ENCODE results near the gene NEIL3.

Gene NEIL3

DNA sequence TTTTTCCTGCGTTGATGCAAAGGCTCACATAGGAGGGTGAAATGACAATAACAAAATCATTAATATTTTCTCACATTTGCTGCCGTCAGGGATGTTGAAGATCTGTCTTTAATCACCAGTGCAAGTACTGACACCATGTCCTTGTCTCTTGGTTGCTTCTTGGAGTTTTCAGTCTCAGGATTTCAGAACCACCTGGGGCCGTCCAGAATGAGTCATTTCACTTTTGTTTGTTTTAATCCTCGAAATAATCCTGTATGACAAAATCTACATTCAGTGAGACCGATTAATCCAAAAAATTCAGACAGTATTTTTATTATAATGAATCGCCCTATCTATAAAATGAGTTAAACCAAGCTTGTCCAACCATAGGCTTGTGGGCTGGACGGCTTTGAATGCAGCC is 47.2 kb downstream of the NEIL3 start:
- H3K36me3 ChIP-seq (ENCODE audit: control insufficient read depth in 1 of 2, insufficient read depth in 2 of 2, low read length in 2 of 2): no peaks in the 10 kb centered on the region

DNA sequence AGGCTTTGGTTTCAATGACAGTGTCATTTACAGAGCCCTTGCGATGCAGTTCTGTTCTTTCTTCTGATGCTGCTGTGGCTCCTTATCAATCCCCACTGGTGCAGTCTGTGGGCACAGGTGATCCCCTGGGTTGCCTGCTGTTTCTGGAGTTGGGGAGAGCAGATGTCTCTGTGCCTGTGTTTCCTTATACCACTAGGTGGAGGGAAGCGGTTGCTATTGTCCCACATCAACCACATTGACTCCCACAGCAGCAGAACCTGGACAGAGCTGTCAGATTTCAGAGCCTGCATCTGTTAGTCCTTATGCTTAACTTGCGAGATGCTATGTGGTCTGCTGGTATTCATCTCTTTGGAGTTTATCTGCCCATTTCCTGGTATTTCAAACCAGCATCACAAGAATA is 57.7 kb downstream of the NEIL3 start:
- Histone ChIP-seq H3K27ac (ENCODE audit: low read depth, low read length) (no peak overlapping the region), H3K9ac (ENCODE audit: low read depth in 1 of 2, low read length in 2 of 2) (no peak overlapping the region), H3K4me1 (ENCODE audit: control insufficient read depth in 1 of 2, insufficient read depth in 2 of 2, low read length in 2 of 2) (no peaks in the 10 kb centered on the region), H3K4me3 (ENCODE audit: low read depth in 1 of 2, low read length in 2 of 2) (no peak overlapping the region), H3K36me3 (ENCODE audit: control insufficient read depth in 1 of 2, insufficient read depth in 2 of 2, low read length in 2 of 2) (no peaks in the 10 kb centered on the region), H3K9me3 (ENCODE audit: control insufficient read depth in 1 of 2, low read length in 2 of 2) (no peaks in the 10 kb centered on the region), H3K27me3 (ENCODE audit: control insufficient read depth in 1 of 2, insufficient read depth in 2 of 2, low read length in 2 of 2) (no peaks in the 10 kb centered on the region)

More for the DNA sequence above, 47.2 kb downstream of the NEIL3 start:
- H3K4me1 ChIP-seq (ENCODE audit: control insufficient read depth in 1 of 2, insufficient read depth in 2 of 2, low read length in 2 of 2): no peaks in the 10 kb centered on the region
- H3K4me3 ChIP-seq (ENCODE audit: low read depth in 1 of 2, low read length in 2 of 2): no peak overlapping the region
- no peak overlapping the region for H3K9ac ChIP-seq (ENCODE audit: low read depth in 1 of 2, low read length in 2 of 2)
- no peaks in the 10 kb centered on the region for H3K9me3 ChIP-seq (ENCODE audit: control insufficient read depth in 1 of 2, low read length in 2 of 2)
- no peaks in the 10 kb centered on the region for H3K27me3 ChIP-seq (ENCODE audit: control insufficient read depth in 1 of 2, insufficient read depth in 2 of 2, low read length in 2 of 2)
- no peak overlapping the region for H3K27ac ChIP-seq (ENCODE audit: low read depth, low read length)

DNA sequence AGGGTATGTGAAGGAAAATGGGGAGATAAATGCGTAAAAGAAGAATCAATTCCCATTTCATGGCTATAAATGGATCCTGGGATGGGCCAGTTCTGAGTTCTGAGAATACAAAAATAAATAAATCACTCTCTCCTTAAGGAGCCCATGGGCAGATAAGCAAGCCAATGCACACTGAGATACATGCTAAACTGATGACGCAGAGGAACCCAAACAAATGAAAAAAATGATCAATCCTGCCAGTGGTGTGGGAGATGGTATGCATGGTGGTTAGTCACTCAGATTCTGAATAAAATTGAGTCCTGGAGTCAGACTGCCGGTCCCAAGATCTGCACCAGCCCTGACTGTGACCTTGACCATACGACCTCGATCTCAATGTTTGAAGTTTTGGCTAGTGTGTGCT is 59.7 kb downstream of the NEIL3 start:
- Histone ChIP-seq H3K4me3 (ENCODE audit: low read depth in 1 of 2, low read length in 2 of 2) (no peak overlapping the region), H3K27ac (ENCODE audit: low read depth, low read length) (no peak overlapping the region), H3K9me3 (ENCODE audit: control insufficient read depth in 1 of 2, low read length in 2 of 2) (no peaks in the 10 kb centered on the region), H3K4me1 (ENCODE audit: control insufficient read depth in 1 of 2, insufficient read depth in 2 of 2, low read length in 2 of 2) (no peaks in the 10 kb centered on the region), H3K9ac (ENCODE audit: low read depth in 1 of 2, low read length in 2 of 2) (no peak overlapping the region), H3K27me3 (ENCODE audit: control insufficient read depth in 1 of 2, insufficient read depth in 2 of 2, low read length in 2 of 2) (no peaks in the 10 kb centered on the region), H3K36me3 (ENCODE audit: control insufficient read depth in 1 of 2, insufficient read depth in 2 of 2, low read length in 2 of 2) (no peaks in the 10 kb centered on the region)

DNA sequence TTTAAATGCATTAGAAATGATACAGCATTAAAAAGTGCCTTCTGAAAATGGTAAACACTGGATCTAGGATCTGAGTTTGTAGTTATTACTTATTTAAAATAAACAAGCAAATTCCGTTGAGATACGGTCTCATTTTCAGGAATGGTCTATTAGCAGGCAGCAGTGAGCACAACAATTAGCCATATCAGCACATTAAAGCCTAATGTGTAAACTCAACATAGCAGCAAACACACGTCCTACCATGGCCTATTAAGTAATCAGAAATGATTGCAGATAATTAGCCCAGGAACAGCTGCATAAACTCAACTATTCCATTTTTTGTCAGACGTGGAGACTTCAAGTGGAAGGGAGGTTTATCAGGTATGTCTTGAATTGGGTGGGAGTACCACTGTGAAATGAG is 61.8 kb downstream of the NEIL3 start:
- H3K36me3 ChIP-seq (ENCODE audit: control insufficient read depth in 1 of 2, insufficient read depth in 2 of 2, low read length in 2 of 2): no peaks in the 10 kb centered on the region
- no peaks in the 10 kb centered on the region for H3K9me3 ChIP-seq (ENCODE audit: control insufficient read depth in 1 of 2, low read length in 2 of 2)
- H3K9ac ChIP-seq (ENCODE audit: low read depth in 1 of 2, low read length in 2 of 2): no peak overlapping the region
- no peaks in the 10 kb centered on the region for H3K27me3 ChIP-seq (ENCODE audit: control insufficient read depth in 1 of 2, insufficient read depth in 2 of 2, low read length in 2 of 2)
- H3K4me3 ChIP-seq (ENCODE audit: low read depth in 1 of 2, low read length in 2 of 2): no peak overlapping the region
- no peak overlapping the region for H3K27ac ChIP-seq (ENCODE audit: low read depth, low read length)
- no peaks in the 10 kb centered on the region for H3K4me1 ChIP-seq (ENCODE audit: control insufficient read depth in 1 of 2, insufficient read depth in 2 of 2, low read length in 2 of 2)

DNA sequence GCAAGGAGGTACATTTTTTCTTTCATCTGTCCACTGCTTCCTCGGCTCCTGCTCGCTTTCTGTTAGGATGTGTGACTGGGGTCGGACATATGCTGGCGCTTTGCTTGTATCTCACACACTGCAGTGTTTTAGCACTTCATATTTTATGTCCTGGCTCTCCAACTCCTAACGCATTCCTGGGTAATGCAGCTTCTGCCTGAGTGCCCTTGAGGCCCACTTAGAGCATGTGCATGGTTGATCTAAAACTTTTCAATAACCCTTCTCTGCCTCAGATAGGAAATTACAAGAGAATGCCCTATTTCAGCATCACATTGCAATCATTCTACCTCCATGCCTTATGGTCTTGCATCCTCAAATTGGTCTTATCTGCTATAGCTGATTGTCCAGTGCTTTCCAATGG is 65.3 kb downstream of the NEIL3 start:
- Histone ChIP-seq H3K27ac (ENCODE audit: low read depth, low read length) (no peak overlapping the region), H3K4me3 (ENCODE audit: low read depth in 1 of 2, low read length in 2 of 2) (no peak overlapping the region), H3K27me3 (ENCODE audit: control insufficient read depth in 1 of 2, insufficient read depth in 2 of 2, low read length in 2 of 2) (no peaks in the 10 kb centered on the region), H3K36me3 (ENCODE audit: control insufficient read depth in 1 of 2, insufficient read depth in 2 of 2, low read length in 2 of 2) (no peaks in the 10 kb centered on the region), H3K4me1 (ENCODE audit: control insufficient read depth in 1 of 2, insufficient read depth in 2 of 2, low read length in 2 of 2) (no peaks in the 10 kb centered on the region), H3K9me3 (ENCODE audit: control insufficient read depth in 1 of 2, low read length in 2 of 2) (no peaks in the 10 kb centered on the region), H3K9ac (ENCODE audit: low read depth in 1 of 2, low read length in 2 of 2) (no peak overlapping the region)

DNA sequence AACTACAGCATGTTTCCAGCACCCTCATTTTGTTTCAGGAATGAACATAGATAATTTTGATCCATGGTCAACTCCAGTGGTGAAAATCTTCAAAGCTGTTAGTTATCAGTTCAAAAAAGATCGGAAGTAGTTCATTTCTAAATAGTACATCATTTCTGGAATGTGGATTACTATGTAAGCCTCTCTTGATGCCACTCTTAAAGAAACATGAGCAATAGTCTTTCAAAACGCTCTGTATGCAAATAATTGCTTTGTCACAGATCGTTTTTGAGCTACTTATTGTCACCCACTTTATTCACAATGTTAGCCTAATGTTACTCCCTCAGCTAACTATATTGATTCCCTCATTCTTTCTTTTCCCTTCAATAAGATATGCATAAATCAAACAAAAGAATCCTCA is 65.7 kb downstream of the NEIL3 start:
- Histone ChIP-seq H3K27ac (ENCODE audit: low read depth, low read length) (no peak overlapping the region), H3K27me3 (ENCODE audit: control insufficient read depth in 1 of 2, insufficient read depth in 2 of 2, low read length in 2 of 2) (no peaks in the 10 kb centered on the region), H3K36me3 (ENCODE audit: control insufficient read depth in 1 of 2, insufficient read depth in 2 of 2, low read length in 2 of 2) (no peaks in the 10 kb centered on the region), H3K4me1 (ENCODE audit: control insufficient read depth in 1 of 2, insufficient read depth in 2 of 2, low read length in 2 of 2) (no peaks in the 10 kb centered on the region), H3K9ac (ENCODE audit: low read depth in 1 of 2, low read length in 2 of 2) (no peak overlapping the region), H3K9me3 (ENCODE audit: control insufficient read depth in 1 of 2, low read length in 2 of 2) (no peaks in the 10 kb centered on the region), H3K4me3 (ENCODE audit: low read depth in 1 of 2, low read length in 2 of 2) (no peak overlapping the region)

DNA sequence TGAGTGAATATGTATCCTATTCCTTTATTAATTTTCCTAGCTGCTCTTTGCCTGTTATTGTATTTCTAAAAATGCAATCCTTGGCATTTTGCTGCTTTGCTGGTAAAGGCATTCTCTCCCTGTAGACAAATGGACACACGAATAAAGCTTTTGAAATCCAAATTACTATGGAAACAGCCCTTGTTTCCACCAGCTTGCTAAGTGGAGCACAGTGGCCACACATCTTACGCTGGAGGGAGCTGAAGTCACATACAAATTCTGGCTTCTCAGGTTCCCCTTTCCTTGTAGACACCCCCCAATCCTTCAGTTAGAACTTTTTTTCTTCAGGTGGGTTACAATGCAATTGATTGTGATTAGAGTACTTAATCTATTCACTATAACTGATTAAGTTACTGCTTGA is 66.3 kb downstream of the NEIL3 start:
- H3K4me1 ChIP-seq (ENCODE audit: control insufficient read depth in 1 of 2, insufficient read depth in 2 of 2, low read length in 2 of 2): no peaks in the 10 kb centered on the region
- H3K4me3 ChIP-seq (ENCODE audit: low read depth in 1 of 2, low read length in 2 of 2): no peak overlapping the region
- H3K36me3 ChIP-seq (ENCODE audit: control insufficient read depth in 1 of 2, insufficient read depth in 2 of 2, low read length in 2 of 2): no peaks in the 10 kb centered on the region
- no peak overlapping the region for H3K27ac ChIP-seq (ENCODE audit: low read depth, low read length)
- no peaks in the 10 kb centered on the region for H3K27me3 ChIP-seq (ENCODE audit: control insufficient read depth in 1 of 2, insufficient read depth in 2 of 2, low read length in 2 of 2)
- no peaks in the 10 kb centered on the region for H3K9me3 ChIP-seq (ENCODE audit: control insufficient read depth in 1 of 2, low read length in 2 of 2)
- no peak overlapping the region for H3K9ac ChIP-seq (ENCODE audit: low read depth in 1 of 2, low read length in 2 of 2)

DNA sequence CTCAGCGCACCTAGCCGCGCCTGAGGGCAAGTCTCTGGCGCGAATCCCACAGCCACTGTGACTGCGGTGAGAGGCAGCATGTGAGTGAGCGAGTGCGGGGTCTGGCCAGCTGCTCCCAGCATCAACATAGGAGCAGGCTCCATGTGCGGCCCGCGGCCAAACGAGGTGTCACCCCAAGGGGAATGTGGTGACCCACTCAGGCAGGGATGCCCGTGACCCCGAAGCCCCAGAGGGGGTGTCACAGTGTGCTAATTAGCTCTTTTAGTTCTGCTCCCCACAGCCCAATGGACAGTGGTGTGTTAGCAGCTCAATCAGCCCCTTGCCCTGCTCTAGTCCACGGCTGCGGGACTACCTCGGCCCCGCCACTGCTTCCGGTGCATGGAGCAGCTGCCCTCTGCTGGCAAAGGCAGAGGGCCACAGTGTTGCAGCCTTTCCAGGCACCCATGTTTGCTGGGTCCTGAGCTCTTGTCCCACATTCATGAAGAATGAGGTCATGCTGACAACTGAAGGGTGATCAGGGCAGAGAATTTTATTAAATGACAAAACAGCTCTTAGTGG is 71.1 kb downstream of the NEIL3 start:
- no peak overlapping the region for H3K9ac ChIP-seq (ENCODE audit: low read depth in 1 of 2, low read length in 2 of 2)
- H3K4me1 ChIP-seq (ENCODE audit: control insufficient read depth in 1 of 2, insufficient read depth in 2 of 2, low read length in 2 of 2): no peaks in the 10 kb centered on the region
- H3K27me3 ChIP-seq (ENCODE audit: control insufficient read depth in 1 of 2, insufficient read depth in 2 of 2, low read length in 2 of 2): peaks cover 0 to 2% of the 10 kb centered on the region in 2 donors
- H3K9me3 ChIP-seq (ENCODE audit: control insufficient read depth in 1 of 2, low read length in 2 of 2): no peaks in the 10 kb centered on the region
- H3K27ac ChIP-seq (ENCODE audit: low read depth, low read length): no peak overlapping the region
- H3K36me3 ChIP-seq (ENCODE audit: control insufficient read depth in 1 of 2, insufficient read depth in 2 of 2, low read length in 2 of 2): no peaks in the 10 kb centered on the region
- no peak overlapping the region for H3K4me3 ChIP-seq (ENCODE audit: low read depth in 1 of 2, low read length in 2 of 2)

DNA sequence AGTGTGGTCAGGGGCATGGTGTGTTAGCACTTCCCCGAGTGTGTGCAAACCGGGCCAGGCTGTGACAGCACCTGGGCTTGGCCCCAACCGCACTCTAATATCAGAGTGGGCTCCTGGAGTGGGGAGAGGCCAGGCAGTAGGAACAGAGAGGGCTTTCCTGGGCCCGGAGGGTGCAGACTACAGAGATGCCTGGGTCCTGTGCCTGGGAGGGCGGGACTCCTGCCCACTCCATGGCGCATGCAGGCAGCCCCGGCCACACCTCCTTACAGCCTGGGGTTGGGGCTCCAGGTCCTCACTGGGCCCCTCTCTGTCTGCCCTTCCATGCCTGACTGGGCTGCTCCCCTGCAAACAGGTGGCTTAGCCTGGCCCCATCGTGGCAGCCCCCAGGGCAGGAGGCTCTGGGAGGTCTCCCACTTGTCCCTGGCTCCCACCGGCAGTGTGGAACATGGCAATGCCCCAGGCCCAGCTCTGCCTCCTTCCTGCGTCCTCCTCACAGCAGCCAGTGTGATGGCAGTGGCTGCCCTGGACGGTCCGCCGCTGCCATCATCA is 72.2 kb downstream of the NEIL3 start:
- Histone ChIP-seq H3K4me3 (ENCODE audit: low read depth in 1 of 2, low read length in 2 of 2) (no peak overlapping the region), H3K27ac (ENCODE audit: low read depth, low read length) (no peak overlapping the region), H3K9ac (ENCODE audit: low read depth in 1 of 2, low read length in 2 of 2) (no peak overlapping the region), H3K4me1 (ENCODE audit: control insufficient read depth in 1 of 2, insufficient read depth in 2 of 2, low read length in 2 of 2) (no peaks in the 10 kb centered on the region), H3K9me3 (ENCODE audit: control insufficient read depth in 1 of 2, low read length in 2 of 2) (no peaks in the 10 kb centered on the region), H3K27me3 (ENCODE audit: control insufficient read depth in 1 of 2, insufficient read depth in 2 of 2, low read length in 2 of 2) (peaks cover 0 to 2% of the 10 kb centered on the region in 2 donors), H3K36me3 (ENCODE audit: control insufficient read depth in 1 of 2, insufficient read depth in 2 of 2, low read length in 2 of 2) (no peaks in the 10 kb centered on the region)

DNA sequence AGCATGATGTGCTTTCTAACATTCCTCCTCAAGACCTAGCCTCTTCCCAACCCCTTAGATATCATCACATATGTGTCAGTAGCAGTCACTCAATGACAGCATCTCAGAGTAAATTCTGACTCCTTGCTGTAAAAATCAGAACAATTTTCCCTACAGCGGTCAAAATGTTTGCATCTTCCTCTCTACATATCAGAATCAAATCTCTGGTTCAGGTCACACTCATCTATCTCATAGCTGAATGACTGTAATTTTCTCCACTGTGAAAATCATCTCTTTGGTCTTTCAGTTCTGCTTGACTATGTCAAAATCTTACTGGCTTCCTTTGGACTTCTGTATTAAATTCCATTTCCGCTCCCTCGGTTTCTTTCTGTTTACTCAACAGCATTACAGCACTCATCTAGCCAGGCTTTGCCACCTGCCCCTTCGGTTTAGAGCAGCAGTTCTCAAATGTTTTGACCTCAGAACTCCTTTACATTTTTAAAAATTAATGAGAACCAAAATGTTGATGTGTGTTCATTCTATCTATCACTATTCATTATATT is 75.3 kb downstream of the NEIL3 start:
- H3K4me3 ChIP-seq (ENCODE audit: low read depth in 1 of 2, low read length in 2 of 2): no peak overlapping the region
- no peak overlapping the region for H3K9ac ChIP-seq (ENCODE audit: low read depth in 1 of 2, low read length in 2 of 2)
- no peaks in the 10 kb centered on the region for H3K9me3 ChIP-seq (ENCODE audit: control insufficient read depth in 1 of 2, low read length in 2 of 2)
- H3K36me3 ChIP-seq (ENCODE audit: control insufficient read depth in 1 of 2, insufficient read depth in 2 of 2, low read length in 2 of 2): no peaks in the 10 kb centered on the region
- H3K27ac ChIP-seq (ENCODE audit: low read depth, low read length): no peak overlapping the region
- no peaks in the 10 kb centered on the region for H3K4me1 ChIP-seq (ENCODE audit: control insufficient read depth in 1 of 2, insufficient read depth in 2 of 2, low read length in 2 of 2)
- H3K27me3 ChIP-seq (ENCODE audit: control insufficient read depth in 1 of 2, insufficient read depth in 2 of 2, low read length in 2 of 2): peaks cover 0 to 2% of the 10 kb centered on the region in 2 donors
